ENCODE measurements around the gene ASIC2.

Gene ASIC2

GRCh38 chr17:32980230-32980629 is 312.9 kb downstream of the ASIC2 start:
- Histone ChIP-seq H4K20me1 (ENCODE audit: low read depth, low read length) (no peaks in the 10 kb centered on the region), H3K9me3 (ENCODE audit: insufficient read depth, low read length) (peaks cover 5% of the 10 kb centered on the region; the same call in 1 of the 2 replicates), H3K4me2 (ENCODE audit: low read depth, low read length, poor library complexity, severe bottlenecking) (no peak overlapping the region), H2AFZ (ENCODE audit: low read depth, low read length, severe bottlenecking) (no peak overlapping the region), H3K79me2 (ENCODE audit: insufficient read depth, low read length) (no peaks in the 10 kb centered on the region), H3K27me3 (ENCODE audit: low read length) (no peaks in the 10 kb centered on the region), H3F3A (ENCODE audit: insufficient read depth) (no peaks in the 10 kb centered on the region), H3K9me2 (replicated peaks; ENCODE audit: insufficient read depth, low read length) (no peaks in the 10 kb centered on the region), H3K4me3 (ENCODE audit: insufficient read depth, low read length, poor library complexity, severe bottlenecking) (no peak overlapping the region), H3K36me3 (ENCODE audit: low read length) (no peaks in the 10 kb centered on the region), H3K9ac (ENCODE audit: low read length) (no peak overlapping the region), H3K27ac (ENCODE audit: low read depth, low read length) (no peak overlapping the region)
- TF ChIP-seq EZH2phosphoT487 (conservative IDR thresholded peaks at IDR 0.05; ENCODE audit: low read length) (no peak), CTCF (IDR thresholded peaks at IDR 0.05; ENCODE audit: insufficient read depth, low read length, poor library complexity, severe bottlenecking) (no peak)

GRCh38 chr17:32976605-32977004 is 316.5 kb downstream of the ASIC2 start:
- Histone ChIP-seq H3K79me2 (ENCODE audit: insufficient read depth, low read length) (no peaks in the 10 kb centered on the region), H3K9me2 (replicated peaks; ENCODE audit: insufficient read depth, low read length) (no peaks in the 10 kb centered on the region), H3K4me2 (ENCODE audit: low read depth, low read length, poor library complexity, severe bottlenecking) (no peak overlapping the region), H4K20me1 (ENCODE audit: low read depth, low read length) (no peaks in the 10 kb centered on the region), H3K36me3 (ENCODE audit: low read length) (no peaks in the 10 kb centered on the region), H2AFZ (ENCODE audit: low read depth, low read length, severe bottlenecking) (no peak overlapping the region), H3K9ac (ENCODE audit: low read length) (no peak overlapping the region), H3K27me3 (ENCODE audit: low read length) (no peaks in the 10 kb centered on the region), H3K27ac (ENCODE audit: low read depth, low read length) (no peak overlapping the region), H3K9me3 (ENCODE audit: insufficient read depth, low read length) (peaks cover 3% of the 10 kb centered on the region; the same call in 1 of the 2 replicates), H3F3A (ENCODE audit: insufficient read depth) (no peaks in the 10 kb centered on the region), H3K4me3 (ENCODE audit: insufficient read depth, low read length, poor library complexity, severe bottlenecking) (no peak overlapping the region)
- no peak for TF ChIP-seq CTCF (IDR thresholded peaks at IDR 0.05; ENCODE audit: insufficient read depth, low read length, poor library complexity, severe bottlenecking)
- TF ChIP-seq EZH2phosphoT487 (conservative IDR thresholded peaks at IDR 0.05; ENCODE audit: low read length): no peak

GRCh38 chr17:32976131-32976530 is 317.0 kb downstream of the ASIC2 start:
- H3K4me2 ChIP-seq (ENCODE audit: low read depth, low read length, poor library complexity, severe bottlenecking): no peak overlapping the region
- no peaks in the 10 kb centered on the region for H3K27me3 ChIP-seq (ENCODE audit: low read length)

More at GRCh38 chr17:32976131-32976530, 317.0 kb downstream of the ASIC2 start:
- Histone ChIP-seq H4K20me1 (ENCODE audit: low read depth, low read length) (no peaks in the 10 kb centered on the region), H3F3A (ENCODE audit: insufficient read depth) (no peaks in the 10 kb centered on the region), H3K36me3 (ENCODE audit: low read length) (no peaks in the 10 kb centered on the region), H3K9me2 (replicated peaks; ENCODE audit: insufficient read depth, low read length) (no peaks in the 10 kb centered on the region), H3K9me3 (ENCODE audit: insufficient read depth, low read length) (no peaks in the 10 kb centered on the region), H3K27ac (ENCODE audit: low read depth, low read length) (no peak overlapping the region), H3K79me2 (ENCODE audit: insufficient read depth, low read length) (no peaks in the 10 kb centered on the region), H3K9ac (ENCODE audit: low read length) (no peak overlapping the region), H2AFZ (ENCODE audit: low read depth, low read length, severe bottlenecking) (no peak overlapping the region), H3K4me3 (ENCODE audit: insufficient read depth, low read length, poor library complexity, severe bottlenecking) (no peak overlapping the region)
- TF ChIP-seq EZH2phosphoT487 (conservative IDR thresholded peaks at IDR 0.05; ENCODE audit: low read length): no peak
- TF ChIP-seq CTCF (IDR thresholded peaks at IDR 0.05; ENCODE audit: insufficient read depth, low read length, poor library complexity, severe bottlenecking): no peak

All from SU-DHL-6 (cell line).